ENCODE data around the gene PALB2. TPM values are rescaled to one million over a fixed set of nuclear protein-coding genes. Genes with fewer than 3 reads are reported as not detected.
"Not testable (repeated sequence)": the region's sequence is repeated elsewhere in the genome, so short reads cannot be mapped to it uniquely, and the experiment has no call there.

PALB2 gene
- total RNA-seq, 1 donor from 2014 or later = 4.6 TPM

DNA sequence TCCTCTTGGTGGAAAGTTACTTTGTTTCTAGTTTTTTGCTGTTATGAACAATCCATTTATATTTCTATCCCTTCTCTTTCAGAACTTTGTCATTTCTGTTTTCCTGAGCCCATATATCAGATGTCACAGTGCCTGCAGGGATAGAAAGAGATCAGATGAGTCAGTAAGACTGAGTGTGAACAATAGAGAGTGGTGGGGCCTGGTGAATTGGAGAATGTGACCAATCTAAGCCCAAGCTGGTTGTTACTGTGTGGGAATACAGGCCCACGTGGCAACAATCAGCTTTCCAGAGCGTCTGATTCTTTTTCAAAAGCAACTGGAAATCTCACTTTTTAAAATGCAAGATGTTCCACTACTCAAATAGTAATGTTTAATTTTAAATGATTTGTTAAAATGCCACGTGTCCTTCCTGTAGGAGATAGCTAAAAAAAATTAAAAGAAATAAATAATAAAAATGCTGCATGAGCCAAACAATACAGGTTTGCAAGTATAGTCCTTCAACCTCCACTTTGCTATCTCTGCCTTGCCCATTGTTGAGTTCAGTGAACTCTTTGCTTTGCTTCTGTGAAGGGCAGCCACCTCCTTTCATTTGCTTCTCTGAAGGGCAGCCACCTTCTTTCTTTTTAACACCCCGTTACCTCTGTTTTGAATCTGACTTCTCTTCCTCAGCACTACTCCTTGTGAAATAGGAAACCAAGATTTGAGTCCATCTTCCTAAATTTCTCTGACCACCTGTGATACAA lies 9.7 kb upstream of the PALB2 start:
- DNase-seq (ENCODE audit: low spot score) (no peak), ATAC-seq (no peak)

DNA sequence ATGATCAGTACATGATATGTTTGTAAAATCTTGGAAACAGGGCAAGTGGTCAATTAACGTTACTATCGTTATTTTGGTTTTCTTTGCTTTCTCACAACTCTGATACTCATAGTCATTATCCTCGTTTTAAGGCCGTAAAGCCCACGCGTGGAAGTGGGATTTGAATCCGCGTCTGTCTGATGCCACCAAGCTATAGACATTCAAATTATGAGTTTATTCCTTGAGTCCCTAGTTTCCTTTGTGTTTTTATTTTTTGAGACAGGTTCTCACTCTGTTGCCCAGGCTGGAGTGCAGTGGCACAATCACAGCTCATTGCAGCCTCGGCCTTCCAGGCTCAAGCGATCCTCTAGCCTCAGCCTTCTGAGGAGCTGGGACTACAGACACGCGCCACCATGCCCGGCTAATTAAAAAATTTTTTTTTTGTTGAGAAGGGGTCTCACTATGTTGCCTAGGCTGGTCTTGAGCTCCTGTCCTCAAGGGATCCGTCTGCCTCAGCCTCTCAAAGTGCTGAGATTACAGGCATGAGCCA lies 1.2 kb upstream of the PALB2 start:
- ATAC-seq (no peak), DNase-seq (ENCODE audit: low spot score) (no peak)

DNA sequence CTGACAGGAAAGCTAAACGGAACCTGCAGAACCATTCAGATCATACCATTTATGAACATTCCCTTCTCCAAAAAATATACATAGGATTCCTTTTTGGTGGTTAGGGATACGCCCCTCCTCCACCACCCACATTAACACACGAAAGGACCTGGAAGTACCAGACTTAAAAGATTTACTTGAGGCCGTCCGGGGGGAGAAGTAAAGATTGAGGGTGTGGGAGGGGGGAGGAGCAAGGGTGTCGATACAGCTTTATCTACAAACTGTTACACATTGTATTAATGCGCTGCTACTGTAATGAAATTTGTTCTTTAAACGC lies 537 bp downstream of the PALB2 start:
- DNase-seq (ENCODE audit: low spot score) = no peak
- no peak for ATAC-seq

DNA sequence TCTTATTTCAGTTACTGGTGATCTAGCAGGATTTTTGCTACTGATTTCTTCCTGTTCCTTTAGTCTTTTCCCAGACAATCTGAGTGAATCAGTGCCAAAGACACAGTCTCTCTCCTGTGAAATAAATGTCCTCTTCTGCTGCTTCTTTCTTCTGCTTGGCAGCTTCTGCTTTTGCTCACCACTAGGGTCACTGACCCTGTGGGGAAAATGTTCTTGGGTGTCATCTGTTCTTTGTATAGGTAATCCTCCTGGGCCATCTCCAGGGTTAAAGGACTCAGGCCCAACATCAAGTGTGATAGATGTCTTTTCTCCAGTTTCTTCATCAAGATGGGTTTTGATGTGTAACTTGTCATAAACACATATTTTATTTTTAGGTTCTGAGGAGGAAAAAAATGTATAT lies 5.2 kb downstream of the PALB2 start:
- ATAC-seq (no peak), DNase-seq (ENCODE audit: low spot score) (no peak)

DNA sequence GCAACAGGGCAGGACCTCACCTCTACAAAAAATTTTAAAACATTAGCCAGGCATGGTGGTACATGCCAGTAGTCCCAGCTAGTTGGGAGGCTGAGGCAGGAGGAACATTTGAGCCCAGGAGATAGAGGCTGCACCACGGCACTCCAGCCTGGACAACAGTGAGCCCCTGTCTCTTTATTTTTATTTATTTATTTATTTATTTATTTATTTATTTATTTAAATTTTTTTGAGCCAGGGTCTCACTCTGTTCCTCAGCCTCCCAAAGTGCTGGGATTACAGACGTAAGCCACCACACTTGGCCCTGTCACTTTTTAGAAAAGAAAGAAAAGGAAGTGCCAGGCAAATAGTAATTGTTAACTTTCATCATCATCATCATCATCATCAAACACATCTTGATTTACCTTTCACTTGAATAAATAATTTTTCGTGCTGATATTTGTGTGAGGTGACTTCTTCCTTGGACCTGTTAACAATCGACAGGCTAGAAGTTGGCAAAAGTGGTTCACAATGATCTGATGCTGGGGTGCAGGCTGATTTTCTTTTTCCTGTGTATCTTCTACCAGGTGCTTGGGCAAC lies 6.6 kb downstream of the PALB2 start:
- ATAC-seq (no peak), DNase-seq (ENCODE audit: low spot score) (no peak)

DNA sequence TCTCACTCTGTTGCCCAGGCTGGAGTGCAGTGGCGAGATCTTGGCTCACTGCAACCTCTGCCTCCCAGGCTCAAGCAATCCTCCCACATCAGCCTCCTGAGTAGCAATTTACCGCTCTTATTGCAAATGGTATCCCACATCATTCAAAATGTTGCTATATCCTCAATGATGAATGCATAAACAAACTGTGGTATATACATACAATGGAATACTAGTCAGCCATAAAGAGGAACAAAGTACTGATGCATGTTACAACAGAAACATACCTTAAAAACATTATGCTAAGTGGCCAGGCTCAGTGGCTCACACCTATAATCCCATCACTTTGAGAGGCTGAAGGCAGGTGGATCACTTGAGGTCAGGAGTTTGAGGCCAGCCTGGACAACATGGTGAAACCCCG lies 9.2 kb downstream of the PALB2 start:
- DNase-seq (ENCODE audit: low spot score); ATAC-seq: not testable (repeated sequence)

DNA sequence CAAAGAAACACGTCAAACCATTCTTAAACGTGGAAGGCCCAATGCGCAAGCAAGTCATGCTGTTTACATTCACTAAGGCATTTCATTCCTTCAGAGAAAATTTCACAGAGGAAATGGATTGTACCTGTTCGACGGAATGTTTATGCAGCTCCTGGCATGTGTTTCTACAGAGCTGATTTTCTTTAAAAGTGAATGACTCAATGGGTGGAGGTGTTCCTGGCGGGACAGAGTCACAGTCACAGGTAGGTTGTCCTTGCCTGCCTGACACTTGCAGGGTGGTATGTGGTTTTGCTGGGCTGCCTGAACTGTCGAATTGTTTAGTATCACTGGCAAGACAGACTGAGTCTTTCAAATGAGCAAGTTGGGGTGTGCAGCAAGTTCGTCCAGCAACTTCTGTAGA lies 11.6 kb downstream of the PALB2 start:
- ATAC-seq (no peak), DNase-seq (ENCODE audit: low spot score) (no peak)

DNA sequence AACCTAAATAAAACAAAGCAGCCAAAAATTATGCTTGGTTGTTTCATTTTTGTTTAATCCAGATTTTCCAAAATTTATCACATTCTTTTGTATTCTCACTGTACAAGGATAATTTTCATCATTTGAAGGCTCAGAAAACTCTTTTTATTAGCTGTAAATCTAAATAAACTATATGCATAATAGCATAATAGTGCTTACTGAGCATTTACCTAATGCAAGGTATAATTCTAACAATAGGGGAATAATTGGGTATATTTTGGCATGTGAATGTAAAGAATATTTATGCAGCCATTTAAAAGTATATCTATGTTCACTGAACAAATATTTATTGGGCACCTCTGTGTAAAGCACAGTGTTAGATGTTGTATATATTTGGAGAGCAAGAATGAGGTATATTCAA lies 17.0 kb downstream of the PALB2 start:
- no peak for DNase-seq (ENCODE audit: low spot score)
- ATAC-seq = no peak

DNA sequence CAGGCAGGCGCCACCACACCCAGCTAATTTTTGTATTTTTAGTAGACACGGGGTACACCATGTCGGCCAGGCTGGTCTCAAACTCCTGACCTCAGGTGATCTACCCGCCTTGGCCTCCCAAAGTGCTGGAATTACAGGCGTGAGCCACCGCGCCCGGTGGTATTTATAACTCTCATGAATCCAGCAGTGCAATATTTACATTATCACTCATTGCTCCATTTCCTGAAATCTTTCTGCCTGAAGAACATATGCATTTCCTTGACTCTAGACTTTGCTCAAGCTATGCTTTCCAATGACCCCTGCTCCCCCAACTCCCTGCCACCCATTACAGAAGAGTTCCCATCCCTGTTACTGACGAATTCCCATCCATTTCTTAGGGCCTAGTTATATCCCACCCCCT lies 25.3 kb downstream of the PALB2 start:
- DNase-seq (ENCODE audit: low spot score) (no peak), ATAC-seq (no peak)

DNA sequence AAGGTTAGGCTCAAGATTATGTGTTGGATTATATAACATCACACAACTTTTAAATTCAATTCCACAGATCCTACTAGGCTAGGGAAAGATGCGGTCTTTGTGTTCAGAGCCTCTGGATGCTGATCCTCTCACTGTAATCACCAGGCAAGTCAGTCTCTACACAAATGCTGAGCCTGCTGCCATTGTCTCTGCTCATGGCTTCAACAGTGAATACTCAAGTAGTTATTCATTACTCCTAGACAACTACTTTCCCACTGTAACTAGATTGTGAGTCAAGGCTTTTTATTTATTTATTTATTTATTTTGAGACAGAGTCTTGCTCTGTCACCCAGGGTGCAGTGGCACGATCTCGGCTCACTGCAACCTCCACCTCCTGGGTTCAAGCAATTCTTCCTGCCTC lies 29.2 kb downstream of the PALB2 start:
- no peak for DNase-seq (ENCODE audit: low spot score)
- ATAC-seq = no peak

DNA sequence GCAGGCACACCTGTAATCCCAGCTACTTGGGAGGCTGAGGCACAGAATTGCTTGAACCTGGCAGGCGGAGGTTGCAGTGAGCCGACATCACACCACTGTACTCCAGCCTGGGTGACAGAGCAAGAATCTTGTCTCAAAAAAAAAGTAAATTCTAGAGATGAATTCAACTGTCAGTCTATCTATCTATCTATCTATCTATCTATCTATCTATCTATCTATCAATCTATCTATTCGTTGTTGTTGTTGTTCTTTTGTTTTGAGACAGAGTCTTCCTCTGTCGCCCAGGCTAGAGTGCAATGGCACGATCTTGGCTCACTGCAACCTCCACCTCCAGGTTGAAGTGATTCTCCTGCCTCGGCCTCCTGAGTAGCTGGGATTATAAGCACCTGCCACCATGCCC lies 30.2 kb downstream of the PALB2 start:
- ATAC-seq; DNase-seq (ENCODE audit: low spot score): not testable (repeated sequence)

DNA sequence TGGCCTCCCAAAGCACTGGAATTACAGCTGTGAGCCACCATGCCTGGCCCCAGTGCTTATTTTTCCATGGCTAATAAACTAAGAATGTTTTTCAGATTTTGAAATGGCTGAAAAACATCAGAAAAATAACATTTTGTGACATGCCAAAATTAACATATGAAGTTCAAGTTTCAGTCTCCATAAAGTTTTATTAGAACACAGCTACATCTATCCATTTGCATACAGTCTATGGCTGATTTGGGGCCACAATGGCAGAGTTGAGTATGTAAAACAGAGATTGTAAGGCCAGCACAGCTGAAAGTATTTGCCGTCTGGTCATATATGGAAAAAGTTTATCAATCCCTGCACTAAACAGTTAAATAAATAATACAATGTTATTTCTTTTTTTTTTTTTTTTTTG lies 31.2 kb downstream of the PALB2 start:
- DNase-seq (ENCODE audit: low spot score) (no peak), ATAC-seq (no peak)

DNA sequence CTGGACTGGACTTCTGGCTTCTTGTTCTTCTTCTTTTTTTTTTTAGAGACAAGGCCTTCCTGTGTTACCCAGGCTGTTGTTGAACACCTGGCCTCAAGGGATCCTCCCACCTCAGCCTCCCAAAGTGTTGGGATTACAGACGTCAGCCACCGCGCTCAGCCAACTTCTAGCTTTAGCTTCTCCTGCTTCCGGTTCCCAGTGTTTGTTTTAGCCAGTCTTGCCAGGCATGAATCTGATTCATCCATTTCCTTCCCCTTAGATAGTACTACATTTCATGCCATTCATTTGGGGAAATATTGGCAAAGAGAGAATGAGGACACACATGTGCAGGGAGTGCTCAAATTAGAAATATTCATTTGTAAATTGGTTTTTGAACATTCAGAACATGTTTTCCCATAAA lies 32.9 kb downstream of the PALB2 start:
- DNase-seq (ENCODE audit: low spot score) (no peak), ATAC-seq (no peak)

DNA sequence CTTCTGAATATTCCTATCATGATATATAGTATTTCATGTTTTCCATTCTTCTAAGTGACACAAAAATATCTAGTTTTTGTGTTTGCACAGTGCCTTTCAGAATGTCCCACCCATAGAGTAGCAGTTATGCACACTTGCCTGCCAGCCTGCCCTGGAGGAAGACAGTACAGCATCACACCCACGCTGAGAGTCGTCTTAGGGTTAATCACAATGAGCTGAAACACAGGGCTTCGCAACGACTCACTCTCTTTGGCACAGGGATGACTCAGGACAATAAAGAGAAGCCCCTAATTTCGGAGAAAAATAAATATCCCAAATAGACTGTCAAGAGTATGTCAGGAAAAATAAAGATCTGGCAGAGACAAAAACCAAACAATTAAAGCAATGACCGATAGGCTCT lies 33.4 kb downstream of the PALB2 start:
- no peak for DNase-seq (ENCODE audit: low spot score)
- ATAC-seq = no peak

DNA sequence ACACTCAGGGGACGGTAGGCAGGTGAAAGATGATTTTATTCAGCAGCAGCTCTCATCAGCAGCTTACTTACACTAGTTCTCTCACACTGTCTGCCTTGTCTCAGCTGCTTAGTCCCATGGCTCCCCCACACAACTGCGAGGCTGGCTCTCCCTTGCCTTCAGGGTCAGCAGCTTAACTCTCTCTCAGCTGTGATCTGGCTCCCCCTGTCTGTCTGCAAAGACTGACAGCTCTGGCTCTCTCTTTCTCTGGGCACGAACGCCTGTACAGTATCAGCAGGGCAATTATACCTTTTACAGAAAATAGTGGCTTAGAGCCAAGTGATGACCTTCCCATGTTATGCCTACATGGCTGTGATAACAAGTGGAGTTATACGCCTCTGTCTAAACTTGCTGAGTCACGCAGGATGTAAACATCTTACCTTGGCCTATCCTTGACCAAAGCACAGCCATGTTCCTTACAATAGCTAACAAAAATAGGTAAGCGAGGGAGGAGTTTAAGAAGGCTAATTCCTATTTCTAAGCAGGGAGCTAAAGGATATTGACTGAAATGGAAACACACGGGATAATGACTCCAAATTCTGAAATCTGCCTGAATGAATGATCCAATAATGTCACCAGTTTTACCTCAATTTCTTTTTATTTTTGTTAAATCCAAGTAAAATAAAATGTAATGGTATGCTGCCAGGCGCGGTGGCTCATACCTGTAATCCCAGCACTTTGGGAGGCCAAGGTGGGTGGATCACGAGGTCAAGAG lies 43.9 kb downstream of the PALB2 start:
- DNase-seq (ENCODE audit: low spot score) (no peak), ATAC-seq (no peak)

DNA sequence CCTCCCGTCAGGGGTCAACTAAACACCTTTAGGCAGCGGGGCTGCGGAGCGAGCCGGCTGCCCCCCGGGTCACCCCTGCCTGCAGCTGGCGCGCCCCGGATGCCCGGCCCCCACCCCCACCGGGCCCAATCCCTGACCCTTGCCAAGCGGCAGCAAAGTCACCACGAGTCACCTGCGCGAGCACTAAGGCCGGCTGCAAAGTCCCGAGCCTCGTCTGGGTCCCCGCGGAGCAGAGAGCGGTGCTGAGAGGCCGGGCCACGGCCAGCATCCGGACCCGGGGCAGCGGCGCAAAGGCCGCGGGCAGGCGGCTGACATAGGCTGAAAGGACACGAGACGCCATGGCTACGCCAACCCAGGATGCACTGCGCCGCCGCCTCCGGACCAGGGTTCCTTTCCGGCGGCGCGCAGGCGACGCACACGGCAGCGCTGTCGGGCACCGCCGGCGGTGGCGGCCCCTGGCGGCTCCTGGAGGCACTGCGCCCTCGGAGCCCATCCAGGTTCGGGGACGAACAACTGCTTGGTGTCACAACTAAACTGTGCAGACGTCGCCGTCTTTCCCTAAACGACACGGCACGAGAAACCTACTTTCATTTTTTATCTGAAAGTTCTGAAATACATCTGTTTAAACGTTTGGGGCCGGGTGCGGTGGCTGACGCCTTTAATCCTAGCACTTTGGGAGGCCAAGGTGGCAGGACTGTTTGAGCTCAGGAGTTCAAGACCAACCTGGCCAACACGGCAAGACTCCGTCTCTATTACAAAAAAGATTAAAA lies 45.0 kb downstream of the PALB2 start, which contains the start of gene NDUFAB1:
Gene NDUFAB1, minus strand, starts transcription at position 366 of the 770 bp plus-strand sequence. Its CDS starts 26 bp downstream, at position 340.
- DNase-seq (ENCODE audit: low spot score) (peak; percentile 94), ATAC-seq (peak; percentile 99)

DNA sequence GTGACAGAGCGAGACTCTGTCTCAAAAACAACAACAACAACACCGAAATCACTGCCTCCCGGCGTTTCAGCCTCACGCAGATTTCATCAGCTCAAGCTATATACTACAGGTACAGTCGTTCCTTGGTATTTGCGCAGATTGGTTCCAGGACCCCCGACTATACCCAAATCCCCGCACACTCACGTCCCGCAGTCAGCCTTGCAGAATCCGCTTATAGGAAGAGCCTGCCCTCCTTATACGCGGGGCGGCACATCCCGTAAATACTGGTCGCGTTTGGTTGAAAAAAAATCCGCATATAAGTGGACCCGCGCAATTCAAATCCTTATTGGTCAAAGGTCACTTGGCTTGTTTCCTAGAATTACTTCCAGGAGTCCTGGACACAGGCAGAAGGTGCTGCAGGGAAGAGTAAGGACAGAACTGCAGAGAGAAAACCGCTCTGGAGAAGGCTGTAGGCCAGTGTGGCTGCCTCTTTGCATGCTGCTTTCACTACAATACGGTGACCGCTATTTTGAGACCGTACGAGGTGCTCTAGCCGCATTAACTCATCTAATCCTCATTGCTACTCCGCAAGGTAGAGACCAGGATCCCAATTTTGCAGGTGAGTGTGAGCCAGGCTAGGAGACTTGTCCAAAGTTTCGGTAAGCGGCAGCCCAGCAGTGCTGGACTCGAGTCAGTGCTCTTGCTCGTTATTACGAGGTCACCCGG lies 45.7 kb downstream of the PALB2 start:
- ATAC-seq (peak; percentile 33), DNase-seq (ENCODE audit: low spot score) (no peak)

DNA sequence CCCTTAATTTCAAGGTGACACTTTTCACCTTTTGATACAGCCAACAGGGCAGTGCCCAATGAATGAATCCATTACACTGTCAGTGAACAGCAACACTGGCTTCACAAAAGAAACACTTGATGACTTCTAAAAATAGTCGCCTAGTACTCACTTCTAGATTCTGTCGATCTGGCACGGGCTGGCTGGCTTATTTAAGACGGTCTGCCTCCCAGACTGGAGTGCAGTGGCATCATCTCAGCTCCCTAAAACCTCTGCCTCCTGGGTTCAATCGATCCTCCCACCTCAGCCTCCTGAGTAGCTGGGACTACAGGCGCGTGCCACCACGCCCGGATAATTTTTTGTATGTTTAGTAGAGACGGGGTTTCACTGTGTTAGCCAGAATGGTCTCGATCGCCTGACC lies 46.9 kb downstream of the PALB2 start:
- DNase-seq (ENCODE audit: low spot score) (no peak), ATAC-seq (no peak)

DNA sequence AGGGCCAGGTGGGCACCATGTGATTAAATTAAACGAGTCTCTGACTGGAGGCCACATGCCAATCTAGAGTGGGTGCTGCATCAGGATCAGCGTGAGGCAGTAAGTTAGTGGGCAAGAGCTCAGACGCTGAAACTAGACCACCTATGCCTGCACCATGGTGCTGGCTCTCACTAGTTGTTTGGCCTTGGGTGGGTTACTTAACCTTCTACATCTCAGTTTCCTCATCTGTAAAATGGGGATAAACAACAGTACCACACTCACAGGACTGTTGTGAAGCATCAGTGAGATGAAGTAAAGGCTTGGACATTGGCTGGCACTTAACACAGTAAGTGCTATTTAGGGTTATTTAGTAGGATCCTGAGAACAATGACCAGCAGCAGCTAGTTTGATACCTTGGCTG lies 50.9 kb downstream of the PALB2 start:
- ATAC-seq = no peak
- DNase-seq (ENCODE audit: low spot score) = no peak

DNA sequence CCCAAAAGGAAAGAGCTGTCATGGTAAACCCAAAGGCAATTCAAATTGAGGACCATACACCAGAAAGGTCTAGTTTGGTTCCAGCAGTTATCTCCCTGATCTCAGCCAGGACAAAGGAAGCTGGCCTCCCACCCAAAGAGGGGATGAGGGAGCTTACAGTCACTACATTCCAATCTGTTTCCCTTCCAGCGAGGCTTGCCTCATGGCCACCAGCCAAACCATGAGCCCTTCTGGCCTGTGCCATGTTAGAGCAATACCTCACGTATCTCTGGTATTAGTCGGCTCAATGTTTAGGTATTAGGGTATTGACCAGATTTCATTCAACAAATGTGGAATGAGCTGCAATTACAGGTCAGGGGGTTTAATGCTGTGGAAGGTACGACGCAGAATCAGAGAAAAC lies 53.4 kb downstream of the PALB2 start:
- ATAC-seq (no peak), DNase-seq (ENCODE audit: low spot score) (no peak)
